NB4 (cell line): Measurements from ENCODE around the gene PLXNA2.

Experiments used
- DNase-seq: peaks from one replicate; pipeline ENCODE4 v3.0.0; 2010; ENCODE audit warnings: low read depth
- H3K4me3 ChIP-seq: one replicate; pipeline ENCODE4 v1.5.1; 2011; ENCODE audit warnings: mild to moderate bottlenecking, low read depth, low read length, moderate library complexity
- MYC ChIP-seq: IDR thresholded peaks from 2 replicates; pipeline ENCODE4 v1.6.1; 2011; ENCODE audit warnings: low read depth, low read length
- POLR2A ChIP-seq: IDR thresholded peaks from 2 replicates; pipeline ENCODE4 v1.6.1; 2011; ENCODE audit warnings: mild to moderate bottlenecking; ENCODE audit not compliant: insufficient read length; ENCODE audit errors: extremely low read depth
- TF ChIP-seq, protein P1 (sequence below): IDR thresholded peaks from 2 replicates; pipeline ENCODE4 v1.6.1; 2011; ENCODE audit warnings: low read depth, low read length
- TF ChIP-seq, protein P2 (sequence below): IDR thresholded peaks from one replicate; pipeline ENCODE4 v1.5.1; 2012; ENCODE audit warnings: low read depth, low read length

PLXNA2 gene

GRCh38 chr1:208276757-208277435 lies 32.7 kb upstream of the PLXNA2 start:
- no peak overlapping the region for H3K4me3 ChIP-seq
- TF ChIP-seq, protein P1, sequence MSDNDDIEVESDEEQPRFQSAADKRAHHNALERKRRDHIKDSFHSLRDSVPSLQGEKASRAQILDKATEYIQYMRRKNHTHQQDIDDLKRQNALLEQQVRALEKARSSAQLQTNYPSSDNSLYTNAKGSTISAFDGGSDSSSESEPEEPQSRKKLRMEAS = no peak
- TF ChIP-seq POLR2A (no peak), MYC (no peak)
- TF ChIP-seq, protein P2, sequence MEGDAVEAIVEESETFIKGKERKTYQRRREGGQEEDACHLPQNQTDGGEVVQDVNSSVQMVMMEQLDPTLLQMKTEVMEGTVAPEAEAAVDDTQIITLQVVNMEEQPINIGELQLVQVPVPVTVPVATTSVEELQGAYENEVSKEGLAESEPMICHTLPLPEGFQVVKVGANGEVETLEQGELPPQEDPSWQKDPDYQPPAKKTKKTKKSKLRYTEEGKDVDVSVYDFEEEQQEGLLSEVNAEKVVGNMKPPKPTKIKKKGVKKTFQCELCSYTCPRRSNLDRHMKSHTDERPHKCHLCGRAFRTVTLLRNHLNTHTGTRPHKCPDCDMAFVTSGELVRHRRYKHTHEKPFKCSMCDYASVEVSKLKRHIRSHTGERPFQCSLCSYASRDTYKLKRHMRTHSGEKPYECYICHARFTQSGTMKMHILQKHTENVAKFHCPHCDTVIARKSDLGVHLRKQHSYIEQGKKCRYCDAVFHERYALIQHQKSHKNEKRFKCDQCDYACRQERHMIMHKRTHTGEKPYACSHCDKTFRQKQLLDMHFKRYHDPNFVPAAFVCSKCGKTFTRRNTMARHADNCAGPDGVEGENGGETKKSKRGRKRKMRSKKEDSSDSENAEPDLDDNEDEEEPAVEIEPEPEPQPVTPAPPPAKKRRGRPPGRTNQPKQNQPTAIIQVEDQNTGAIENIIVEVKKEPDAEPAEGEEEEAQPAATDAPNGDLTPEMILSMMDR = no peak
- no peak for DNase-seq

- TF ChIP-seq, protein P2 = no peak
- TF ChIP-seq, protein P1 = no peak
- TF ChIP-seq POLR2A (no peak), MYC (no peak)
- DNase-seq = no peak
- no peak overlapping the region for H3K4me3 ChIP-seq
Measured at GRCh38 chr1:208275083-208275482, 30.9 kb upstream of the PLXNA2 start.

GRCh38 chr1:208273386-208274017 lies 29.3 kb upstream of the PLXNA2 start:
- DNase-seq = no peak
- H3K4me3 ChIP-seq = no peak overlapping the region
- TF ChIP-seq, protein P2 = no peak
- TF ChIP-seq POLR2A (no peak), MYC (no peak)
- TF ChIP-seq, protein P1 = no peak

GRCh38 chr1:208272713-208273112 lies 28.5 kb upstream of the PLXNA2 start:
- no peak overlapping the region for H3K4me3 ChIP-seq
- TF ChIP-seq, protein P2 = no peak
- TF ChIP-seq, protein P1 = no peak
- TF ChIP-seq POLR2A = no peak
- TF ChIP-seq MYC = no peak
- DNase-seq = no peak

- no peak for DNase-seq
- no peak overlapping the region for H3K4me3 ChIP-seq
- TF ChIP-seq, protein P1 = no peak
- TF ChIP-seq, protein P2 = no peak
- TF ChIP-seq POLR2A (no peak), MYC (no peak)
Measured at GRCh38 chr1:208272311-208272710, 28.1 kb upstream of the PLXNA2 start.
